Activated CD8-positive, alpha-beta memory T cell treated with anti-CD3 and anti-CD28 coated beads, Interleukin-2, amount 50 U/mL, for 24 hours (primary cell): Measurements from ENCODE around the gene ANKRD11.
"Not testable (repeated sequence)": the region's sequence is repeated elsewhere in the genome, so short reads cannot be mapped to it uniquely, and the experiment has no call there.

Experiments
- DNase-seq: peaks from one replicate; pipeline ENCODE4 v3.0.0-alpha.2; 2020; ENCODE audit errors: extremely low read depth

ANKRD11 gene

DNA sequence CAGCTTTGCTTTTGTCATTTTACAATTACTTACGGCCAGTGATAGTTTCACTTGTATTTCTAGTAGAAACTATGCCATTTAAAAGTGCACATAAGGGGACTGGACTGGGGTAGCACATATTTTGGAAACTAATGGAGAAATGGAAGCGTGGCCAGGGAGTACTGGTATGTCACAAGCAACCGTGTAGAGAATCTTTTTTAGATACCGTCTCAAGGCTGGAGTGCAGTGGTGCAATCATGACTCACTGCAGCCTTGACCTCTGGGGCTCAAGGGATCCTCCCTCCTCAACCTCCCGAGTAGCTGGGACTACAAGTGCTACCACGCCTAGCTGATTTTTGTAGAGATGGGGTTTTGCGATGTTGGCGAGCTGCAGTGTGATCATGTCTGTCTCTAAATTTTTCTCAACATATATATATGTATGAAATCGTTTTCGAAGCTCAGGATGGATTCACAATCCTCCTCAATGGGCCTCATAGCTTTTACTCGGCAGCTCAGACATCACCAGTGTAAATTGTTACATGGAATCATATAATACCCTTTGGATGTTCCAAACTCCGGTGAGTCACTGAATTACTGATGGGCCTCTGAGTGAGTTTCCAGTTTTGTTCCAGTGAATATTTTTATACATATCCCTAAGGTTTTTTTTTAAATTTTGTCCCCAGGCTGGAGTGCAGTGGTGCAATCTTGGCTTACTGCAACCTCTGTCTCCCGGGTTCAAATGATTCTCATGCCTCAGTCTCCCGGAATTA lies 221.2 kb downstream of the ANKRD11 start:
- DNase-seq: no peak

DNA sequence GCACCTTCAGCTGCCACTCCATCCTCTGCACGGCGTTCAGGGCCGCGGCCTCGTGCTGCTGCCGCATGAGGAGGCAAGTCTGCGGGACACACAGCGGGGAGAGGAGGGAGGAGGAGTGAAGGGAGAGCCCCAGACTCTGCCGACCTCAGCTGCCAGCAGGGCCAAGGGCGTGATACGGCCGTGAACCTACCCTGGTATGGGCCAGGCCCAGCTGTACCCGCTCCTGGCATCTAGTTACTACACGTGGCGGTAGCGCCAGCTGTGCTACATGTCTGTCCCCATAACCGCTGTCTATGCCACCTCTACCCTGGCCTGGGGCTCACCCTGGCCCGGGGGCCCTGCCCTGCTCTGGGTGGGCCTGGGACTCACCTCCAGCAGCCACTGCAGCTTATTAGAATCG lies 221.8 kb downstream of the ANKRD11 start:
- no peak for DNase-seq

DNA sequence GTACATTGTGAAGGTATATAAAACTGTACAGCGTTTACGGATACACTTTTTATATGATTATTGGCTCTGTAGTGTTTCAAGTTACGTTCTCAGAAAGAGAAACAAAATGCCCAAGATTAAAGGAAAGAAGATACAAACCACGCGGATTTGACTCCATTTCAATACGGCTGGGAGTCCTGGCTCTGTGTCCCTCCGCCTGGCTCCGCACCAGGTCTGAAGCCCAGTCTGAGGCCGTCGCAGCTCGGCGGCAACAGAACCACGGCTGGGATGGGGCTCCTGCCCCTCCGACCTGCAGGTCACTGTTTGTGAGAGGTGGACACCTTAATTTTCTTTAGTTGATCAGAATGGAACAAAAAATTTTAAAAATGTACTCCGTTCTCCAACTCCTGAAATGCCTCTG lies 222.6 kb downstream of the ANKRD11 start:
- not testable (repeated sequence) for DNase-seq

DNA sequence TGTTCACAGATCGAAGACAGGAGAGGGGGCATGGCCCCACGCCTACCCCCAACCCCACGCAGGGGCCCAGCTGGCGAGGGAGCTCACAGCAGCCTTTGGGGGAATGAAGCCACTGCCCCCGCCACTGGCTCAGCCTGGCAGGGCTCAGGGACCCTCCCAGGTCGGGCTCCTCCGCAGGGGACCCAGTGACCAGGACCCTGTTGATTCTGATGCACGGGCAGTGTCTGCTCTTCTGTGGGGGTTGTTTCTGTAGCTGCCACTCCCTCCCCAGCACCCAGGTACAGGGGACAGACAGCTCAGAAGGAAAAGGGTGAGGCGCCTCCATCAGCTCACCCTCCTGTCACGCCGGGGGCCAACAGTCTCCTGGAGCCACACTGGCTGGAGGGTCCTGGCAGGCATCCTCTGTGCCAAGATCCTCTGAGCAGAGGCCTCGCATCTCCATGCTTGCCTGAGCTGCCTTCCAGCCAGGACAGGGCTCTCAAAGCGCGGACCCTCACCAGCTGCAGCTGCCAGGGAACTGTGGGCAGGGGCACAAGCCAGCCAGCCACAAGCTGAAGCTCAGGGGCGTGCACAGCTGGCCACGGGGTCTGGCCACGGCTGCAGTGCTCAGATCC lies 223.7 kb downstream of the ANKRD11 start:
- DNase-seq: no peak

DNA sequence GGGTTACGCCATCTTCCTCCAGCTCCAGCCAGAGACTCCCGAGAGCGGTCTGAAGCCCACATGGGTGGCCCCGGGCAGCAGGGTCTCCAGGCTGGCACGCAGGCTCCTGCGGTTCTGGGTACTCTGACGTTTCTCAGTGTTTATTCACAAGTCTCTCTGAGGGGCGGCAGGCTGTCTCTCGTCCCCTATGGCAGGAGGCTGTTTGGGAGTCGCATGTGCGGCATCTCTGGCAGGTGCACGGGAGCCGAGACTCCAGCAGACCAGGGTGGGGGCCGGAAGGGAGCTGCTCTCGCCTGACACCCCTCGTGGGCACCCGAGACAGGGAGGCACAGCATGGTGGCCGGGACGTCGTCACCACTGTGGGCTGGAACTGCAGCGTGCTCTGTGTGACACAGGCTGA lies 224.7 kb downstream of the ANKRD11 start:
- no peak for DNase-seq

DNA sequence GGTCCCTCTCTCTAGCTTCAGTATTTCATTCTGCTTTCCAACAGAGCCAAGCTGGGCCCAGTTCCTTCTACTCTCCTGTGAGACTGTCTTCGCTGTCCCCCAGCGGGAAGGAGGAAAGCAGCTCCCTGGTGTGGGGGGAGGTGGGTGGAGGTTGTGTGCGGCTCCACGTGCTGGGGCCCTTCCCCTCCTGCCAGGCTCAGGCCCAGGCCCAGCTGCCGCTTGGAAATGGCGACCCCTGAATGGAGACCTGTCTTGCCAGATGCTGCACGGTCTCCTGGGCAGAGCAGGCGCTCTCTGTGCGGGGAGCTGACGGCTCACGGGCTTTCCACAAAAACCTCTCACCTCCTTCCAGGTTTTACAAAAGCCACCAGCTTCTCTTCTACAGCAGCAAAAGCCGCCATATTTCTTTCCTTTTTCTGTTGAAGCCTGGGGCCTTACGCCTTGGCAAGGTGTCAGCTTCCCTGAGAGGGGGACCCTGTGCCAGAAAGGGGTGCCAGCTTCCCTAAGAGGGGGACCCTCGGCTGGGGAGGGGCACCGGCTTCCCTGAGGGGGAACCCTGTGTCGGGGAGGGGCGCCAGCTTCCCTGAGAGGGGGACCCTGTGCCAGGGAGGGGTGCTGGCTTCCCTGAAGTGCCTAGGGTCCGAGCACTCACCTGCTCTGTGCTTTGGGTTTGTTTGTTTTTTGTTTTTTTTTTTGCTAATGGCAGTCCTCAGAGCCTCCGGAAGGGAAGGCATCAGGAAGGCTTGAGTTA lies 225.4 kb downstream of the ANKRD11 start:
- DNase-seq: no peak

DNA sequence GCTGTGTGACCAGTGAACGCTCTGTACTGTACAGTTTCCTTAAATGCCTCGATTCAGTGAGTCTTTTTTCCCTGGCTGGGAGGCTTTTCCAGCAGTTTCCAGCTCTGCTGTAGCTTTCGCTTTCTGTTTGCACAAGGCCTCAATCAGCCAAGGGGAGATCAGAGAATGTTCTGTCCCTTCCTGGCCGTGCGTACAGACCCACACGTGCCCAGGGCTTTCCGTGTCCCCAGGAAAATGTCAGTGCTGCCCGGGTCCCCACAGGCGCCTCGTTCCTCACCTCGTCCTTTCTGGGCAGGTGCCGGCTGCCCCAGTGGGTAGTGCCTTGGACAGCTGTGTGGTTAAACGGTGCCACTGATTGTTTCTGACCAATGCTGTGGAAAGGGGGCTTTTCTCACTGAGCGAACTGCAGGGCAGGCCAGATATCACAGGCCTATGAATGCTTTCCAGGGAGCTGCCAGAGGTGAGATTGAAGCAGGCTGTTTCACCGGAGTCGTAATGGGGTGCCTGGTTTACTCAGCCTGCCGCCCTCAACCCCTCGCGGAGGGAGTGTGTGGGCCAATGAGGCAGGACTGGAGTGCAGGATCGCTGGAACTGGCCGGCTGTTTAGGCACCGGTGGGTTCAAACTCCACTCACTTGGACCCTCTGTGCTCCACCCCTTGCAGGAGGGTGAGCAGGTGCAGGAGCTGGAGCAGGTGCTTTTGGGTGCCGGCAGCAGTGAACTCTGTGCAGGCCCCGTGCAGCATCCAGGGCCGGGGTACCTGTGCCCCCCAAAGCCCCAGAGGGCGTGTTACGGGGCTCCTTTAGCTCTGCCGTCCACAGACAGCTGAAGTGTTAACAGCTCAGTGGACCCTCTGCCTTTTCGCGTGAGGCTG lies 228.4 kb downstream of the ANKRD11 start:
- no peak for DNase-seq

DNA sequence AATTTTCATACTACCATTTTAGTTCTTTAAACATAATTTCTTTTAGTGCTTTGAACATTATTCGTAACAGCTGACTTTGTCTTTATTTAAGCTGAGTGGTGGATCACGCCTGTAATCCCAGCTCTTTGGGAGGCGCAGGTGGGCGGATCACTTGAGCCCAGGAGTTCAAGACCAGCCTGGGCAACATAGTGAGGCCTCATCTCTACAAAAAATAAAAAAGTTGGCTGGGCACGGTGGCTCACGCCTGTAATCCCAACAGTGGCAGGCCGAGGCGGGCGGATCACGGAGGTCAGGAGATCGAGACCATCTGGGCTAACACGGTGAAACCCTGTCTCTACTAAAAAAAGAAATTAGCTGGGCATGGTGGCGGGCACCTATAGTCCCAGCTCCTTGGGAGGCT lies 230.5 kb downstream of the ANKRD11 start:
- not testable (repeated sequence) for DNase-seq

DNA sequence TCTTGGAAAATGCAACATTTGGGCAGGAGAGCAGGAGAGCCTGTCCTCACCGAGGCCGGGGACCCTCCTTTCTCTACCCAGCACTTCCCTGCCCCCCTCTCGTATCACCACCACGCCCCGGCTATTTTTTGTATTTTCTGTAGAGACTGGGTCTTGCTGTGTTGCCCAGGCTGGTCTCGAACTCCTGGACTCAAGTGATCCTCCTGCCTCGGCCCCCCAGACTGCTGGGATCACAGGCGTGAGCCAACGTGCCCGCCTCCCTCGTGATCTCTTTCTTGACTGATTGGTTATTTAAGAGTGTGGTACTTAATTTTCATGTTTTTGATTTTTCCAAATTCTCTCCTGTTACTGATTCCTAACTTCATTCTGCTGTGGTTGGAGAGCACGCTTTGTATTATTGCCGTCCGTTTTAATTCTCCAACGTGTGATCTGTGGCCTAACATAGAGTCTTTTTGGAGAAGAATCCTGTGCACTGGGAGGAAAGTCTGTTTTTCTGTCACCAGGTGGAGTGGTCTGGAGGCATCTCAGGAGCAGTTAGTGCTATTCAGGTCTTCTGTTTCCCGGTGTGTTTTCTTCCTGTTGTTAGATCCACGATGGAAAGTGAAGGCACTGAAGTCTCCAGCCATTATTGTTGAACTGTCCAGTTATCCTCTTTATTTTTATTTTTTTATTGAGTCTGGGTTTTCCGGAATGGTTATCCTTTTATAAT lies 232.4 kb downstream of the ANKRD11 start:
- DNase-seq: no peak

DNA sequence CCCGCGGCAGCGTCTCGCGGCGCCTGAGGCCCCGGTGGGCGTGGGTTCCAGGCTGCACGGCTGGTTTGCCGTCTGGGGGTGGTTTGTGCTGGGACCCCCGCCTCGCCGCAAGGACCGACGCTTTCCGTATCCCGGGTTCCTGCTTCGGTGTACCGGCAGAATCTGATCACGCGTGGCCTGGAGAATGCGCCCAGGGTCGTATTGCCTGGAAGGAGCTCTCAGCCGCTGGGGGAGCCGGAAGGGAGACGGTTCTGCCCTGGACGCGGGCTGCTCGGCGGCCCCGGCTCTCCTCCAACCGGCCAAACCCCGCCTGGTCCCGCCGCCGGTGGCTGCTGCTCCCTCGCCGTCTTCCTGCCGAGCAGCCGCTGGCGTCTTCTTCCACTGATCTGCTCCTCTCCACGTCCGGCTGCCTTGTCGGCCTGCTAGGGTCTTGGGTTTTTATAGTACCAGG lies 233.1 kb downstream of the ANKRD11 start:
- DNase-seq: no peak

DNA sequence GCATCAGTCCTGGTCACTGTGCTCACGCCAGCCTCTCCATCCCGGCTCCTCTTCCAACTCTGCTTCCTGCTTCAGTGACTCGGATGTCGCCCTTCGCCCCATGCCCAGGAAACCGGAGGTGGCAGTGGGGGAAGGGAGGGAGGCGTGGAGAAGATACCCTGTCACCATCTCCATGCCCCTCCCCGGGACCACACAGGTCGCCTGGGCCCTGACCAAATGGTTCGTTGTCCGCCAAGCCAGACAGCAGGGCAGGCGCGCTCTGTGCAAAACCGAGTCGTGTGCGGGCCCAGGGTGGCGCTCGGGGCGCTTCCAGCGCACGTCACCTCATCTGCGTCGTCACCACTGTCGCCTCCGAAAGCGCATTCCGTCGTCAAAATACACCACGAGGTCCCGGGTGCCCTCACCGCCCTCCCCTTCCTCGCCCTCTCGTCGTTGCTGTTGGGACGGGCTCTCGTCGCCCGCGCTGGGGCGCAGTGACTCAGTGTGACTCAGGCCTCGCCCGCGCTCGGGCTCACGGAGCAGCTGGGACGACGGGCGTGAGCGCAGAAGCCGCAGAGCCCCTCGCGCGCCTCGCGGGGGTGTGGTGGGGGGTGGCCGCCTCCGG lies 233.6 kb downstream of the ANKRD11 start:
- peak; percentile 53 for DNase-seq

DNA sequence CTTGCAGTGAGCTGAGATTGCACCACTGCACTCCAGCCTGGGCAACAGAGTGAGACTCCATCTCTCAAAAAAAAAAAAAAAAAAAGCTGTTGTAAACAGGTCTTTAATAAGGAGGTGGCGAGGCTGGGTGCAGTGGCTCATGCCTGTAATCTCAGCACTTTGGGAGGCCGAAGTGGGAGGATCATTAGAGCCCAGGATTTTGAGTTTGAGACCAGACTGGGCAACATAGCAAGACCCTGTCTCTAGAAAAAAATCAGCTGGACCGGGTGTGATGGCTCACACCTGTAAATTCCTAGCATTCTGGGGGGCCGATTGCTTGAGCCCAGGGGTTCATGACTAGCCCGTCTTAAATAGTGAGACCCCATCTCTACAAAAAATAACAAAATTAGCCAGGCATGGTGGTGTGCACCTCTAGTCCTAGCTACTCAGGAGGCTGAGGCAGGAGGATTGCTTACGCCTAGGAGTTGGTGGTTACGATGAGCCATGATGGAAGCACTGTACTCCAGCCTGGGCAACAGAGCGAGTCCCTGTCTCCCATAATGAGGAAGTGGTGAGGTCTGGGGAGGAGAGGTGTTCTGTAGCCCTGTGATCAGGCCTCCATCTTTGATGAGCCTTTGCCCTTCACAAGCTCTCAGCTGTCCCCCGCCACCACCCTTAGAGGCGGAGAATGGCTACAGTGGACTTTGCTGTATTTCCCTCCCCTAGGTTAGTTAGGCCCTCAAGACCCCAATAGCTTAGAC lies 236.6 kb downstream of the ANKRD11 start:
- DNase-seq: no peak

DNA sequence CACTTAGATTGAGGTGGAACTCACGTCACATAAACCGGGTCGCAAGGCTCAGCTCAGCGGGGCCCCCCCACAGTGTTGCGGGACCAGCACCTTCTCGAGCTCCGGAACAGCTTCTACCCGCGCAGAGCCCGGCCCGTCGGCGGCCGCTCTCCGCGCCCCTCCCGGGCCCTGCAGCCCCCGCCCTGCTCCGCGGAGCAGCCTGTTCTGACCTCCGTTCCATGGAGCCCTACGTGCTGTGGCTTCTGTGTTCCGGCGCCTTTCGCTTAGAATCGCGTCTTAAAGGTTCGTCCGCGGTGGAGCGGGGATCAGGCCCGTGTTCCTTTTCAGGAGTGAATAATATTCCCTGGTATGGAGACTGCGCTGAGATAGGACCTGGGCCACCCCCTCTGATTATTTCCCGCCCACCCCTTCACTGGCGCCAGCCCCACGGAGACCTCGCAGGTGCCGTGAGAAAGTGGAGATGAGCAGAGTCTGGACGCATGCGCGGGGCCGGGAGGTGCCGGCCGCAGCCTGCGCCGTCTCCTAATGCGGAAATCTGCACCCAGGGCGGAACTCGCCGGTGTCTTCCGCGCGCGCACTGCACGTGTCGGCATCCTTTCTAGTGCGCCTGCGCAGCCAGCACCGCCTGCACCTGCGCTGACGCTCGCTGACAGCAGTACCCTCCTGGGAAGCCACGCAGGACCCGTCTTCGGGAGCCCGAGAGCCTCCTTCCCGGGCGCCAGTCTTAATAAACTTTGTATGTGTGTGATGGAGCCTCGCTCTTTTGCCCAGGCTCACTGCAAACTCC lies 242.0 kb downstream of the ANKRD11 start:
- no peak for DNase-seq

DNA sequence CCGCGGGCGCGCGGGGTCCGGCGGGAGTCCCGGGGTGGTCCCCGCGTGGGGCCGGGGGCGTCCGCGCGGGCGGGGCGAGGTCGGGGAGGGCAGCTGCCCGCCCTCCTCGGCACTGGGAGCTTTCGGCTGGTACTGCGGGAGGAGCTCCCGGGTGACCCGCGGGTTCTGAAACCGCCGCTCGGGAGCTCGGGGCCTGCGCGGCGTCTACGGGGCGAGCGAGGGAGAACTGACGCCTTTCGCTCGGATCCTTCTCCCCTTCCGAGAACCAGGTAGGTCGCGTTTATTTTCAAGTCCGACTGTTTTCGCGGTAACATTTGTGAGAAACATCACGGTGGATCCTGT lies 242.7 kb downstream of the ANKRD11 start:
- not testable (repeated sequence) for DNase-seq

DNA sequence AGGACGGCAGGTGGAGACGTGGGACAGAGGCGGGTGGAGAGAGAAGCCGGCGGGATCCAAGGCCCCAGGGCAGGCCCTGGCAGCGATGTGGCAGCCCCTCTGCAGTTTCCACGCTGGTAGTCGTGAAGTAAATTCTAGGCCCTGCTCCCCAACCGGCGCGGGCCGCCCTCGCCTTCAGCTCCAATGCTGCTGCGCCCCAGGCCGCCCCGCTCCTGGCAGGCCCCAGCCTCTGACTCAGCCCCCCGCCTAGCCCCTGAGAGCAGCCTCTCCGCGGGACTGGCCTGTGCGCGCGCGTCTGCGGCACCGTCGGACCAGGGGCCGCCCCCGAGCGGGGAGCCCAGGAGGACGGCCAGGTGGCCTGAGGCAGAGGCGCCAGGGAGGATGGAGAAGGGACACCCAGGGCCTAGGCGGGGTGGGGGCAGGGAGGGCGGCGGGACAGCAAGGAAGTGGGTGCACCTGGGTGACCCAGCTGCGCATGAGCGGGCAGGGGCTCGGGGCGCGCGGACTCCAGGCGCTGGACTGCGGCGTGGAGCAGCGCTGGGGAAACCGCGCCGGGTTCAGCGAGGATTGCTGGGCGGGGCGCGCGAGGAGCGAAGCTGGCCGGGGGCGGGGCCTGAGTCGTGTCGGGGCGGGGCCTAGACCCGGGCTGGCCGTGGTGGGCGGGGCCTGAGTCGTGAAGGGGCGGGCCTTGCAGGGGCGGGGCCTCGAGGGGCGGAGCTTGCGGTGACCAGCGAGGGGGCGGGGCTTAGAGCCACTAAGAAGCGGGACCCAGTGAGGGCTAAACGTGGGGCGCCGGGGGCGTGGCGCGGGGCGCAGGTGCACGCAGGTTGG lies 243.2 kb downstream of the ANKRD11 start:
- DNase-seq: peak; percentile 90

DNA sequence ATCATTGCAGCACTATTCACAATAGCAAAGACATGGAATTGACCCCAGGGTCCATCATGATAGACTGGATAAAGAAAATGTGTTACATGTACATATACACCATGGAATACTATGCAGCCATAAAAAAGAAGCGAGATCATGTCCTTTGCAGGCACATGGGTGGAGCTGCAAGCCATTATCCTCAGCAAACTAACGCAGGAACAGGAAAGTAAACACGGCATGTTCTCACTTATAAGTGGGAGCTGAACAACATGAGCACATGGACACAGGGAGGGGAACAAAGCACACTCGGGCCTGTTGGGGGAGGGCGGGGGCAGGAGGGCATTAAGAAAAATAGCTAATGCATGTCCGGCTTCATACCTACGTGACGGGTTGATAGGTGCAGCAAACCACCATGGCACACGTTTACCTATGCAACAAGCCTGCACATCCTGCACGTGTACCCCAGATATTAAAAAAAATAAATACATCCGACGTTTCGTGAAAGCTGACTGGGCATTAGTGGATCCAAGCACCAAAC lies 243.9 kb downstream of the ANKRD11 start:
- no peak for DNase-seq

DNA sequence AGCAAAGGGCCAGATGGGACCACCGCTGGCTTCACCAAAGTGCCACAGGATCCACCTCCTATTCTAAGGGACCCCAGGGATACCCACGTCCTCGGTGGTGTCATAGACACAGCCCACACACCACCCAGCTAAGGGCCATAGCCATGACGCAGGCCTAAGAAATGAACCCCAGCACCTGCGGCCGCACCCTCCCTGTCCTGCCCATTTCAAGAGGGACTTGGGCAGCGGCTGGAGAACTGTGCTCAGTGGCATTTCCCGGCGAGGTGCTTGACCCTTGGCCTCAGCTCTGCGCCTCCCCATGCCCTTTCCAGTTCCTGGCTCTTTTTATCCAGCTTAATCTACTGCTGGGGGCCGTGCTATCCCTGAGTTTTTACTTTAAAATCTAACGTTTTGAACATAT lies 245.6 kb downstream of the ANKRD11 start:
- no peak for DNase-seq

DNA sequence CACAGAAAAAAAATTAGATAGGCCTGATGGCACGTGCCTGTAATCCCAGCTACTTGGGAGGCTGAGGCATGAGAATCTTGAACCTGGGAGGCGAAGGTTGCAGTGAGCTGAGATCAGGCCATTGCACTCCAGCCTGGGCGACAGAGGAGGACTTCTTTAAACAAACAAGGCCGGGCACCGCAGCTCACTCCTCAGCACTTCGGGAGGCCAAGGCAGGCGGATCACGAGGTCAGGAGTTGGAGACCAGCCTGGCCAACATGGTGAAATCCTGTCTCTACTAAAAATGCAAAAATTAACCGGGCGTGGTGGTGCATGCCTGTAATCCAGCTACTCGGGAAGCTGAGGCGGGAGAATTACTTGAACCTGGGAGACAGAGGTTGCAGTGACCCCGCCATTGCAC lies 246.1 kb downstream of the ANKRD11 start:
- DNase-seq: not testable (repeated sequence)
